BLaER1 (cell line): Measurements from ENCODE around the gene PLXDC1.

Experiments
- H3K27ac ChIP-seq: shearing (Covaris generic); formaldehyde crosslinking; 2 replicates; pipeline ENCODE4 v1.8.1; 2022
- H3K27me3 ChIP-seq: shearing (Covaris generic); formaldehyde crosslinking; 2 replicates; pipeline ENCODE4 v1.8.1; 2022
- H3K36me3 ChIP-seq: shearing (Covaris generic); formaldehyde crosslinking; 2 replicates; pipeline ENCODE4 v1.8.1; 2022
- H3K4me1 ChIP-seq: shearing (Covaris generic); formaldehyde crosslinking; 2 replicates; pipeline ENCODE4 v1.8.1; 2022
- H3K4me2 ChIP-seq: shearing (Covaris generic); formaldehyde crosslinking; 2 replicates; pipeline ENCODE4 v1.8.1; 2022
- H3K4me3 ChIP-seq: shearing (Covaris generic); formaldehyde crosslinking; 2 replicates; pipeline ENCODE4 v1.8.1; 2022
- H3K9ac ChIP-seq: shearing (Covaris generic); formaldehyde crosslinking; 2 replicates; pipeline ENCODE4 v1.8.1; 2022
- H3K9me3 ChIP-seq: shearing (Covaris generic); formaldehyde crosslinking; 2 replicates; pipeline ENCODE4 v1.8.1; 2022
- H4K20me1 ChIP-seq: shearing (Covaris generic); formaldehyde crosslinking; 2 replicates; pipeline ENCODE4 v1.8.1; 2022
- Cebpa-rat ChIP-seq: shearing (Covaris generic); IDR thresholded peaks from 2 replicates; pipeline ENCODE4 v1.8.1; 2022

Gene PLXDC1

DNA sequence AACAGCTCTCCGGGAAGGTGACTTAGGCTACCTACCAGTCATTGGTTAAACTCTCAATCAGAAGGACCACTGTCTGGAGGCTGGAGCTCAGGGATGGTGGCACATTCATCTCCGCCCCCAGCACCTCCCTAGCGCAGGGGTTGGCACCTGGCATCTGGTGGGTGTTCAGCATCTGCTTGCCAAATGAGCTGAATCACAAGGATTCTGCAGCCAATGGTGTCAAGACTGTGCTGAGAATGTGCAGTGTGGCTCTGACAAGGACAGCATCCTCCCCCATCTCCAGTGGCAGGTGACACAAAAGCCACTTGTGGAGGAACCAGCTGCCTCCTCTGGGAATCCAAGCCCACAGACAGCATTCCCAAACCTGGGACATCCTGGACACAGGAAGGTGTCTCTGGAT lies 35.2 kb downstream of the PLXDC1 start:
- H3K4me2 ChIP-seq: no peak overlapping the region
- H4K20me1 ChIP-seq: no peaks in the 10 kb centered on the region
- no peaks in the 10 kb centered on the region for H3K36me3 ChIP-seq
- H3K27me3 ChIP-seq: no peaks in the 10 kb centered on the region
- no peak overlapping the region for H3K27ac ChIP-seq
- H3K4me1 ChIP-seq: peaks cover 28% of the 10 kb centered on the region
- no peak overlapping the region for H3K4me3 ChIP-seq
- H3K9ac ChIP-seq: no peak overlapping the region
- TF ChIP-seq Cebpa-rat: no peak
- 0 out of 2 replicates have a peak, but pooled peaks cover 6% of the 10 kb centered on the region for H3K9me3 ChIP-seq

DNA sequence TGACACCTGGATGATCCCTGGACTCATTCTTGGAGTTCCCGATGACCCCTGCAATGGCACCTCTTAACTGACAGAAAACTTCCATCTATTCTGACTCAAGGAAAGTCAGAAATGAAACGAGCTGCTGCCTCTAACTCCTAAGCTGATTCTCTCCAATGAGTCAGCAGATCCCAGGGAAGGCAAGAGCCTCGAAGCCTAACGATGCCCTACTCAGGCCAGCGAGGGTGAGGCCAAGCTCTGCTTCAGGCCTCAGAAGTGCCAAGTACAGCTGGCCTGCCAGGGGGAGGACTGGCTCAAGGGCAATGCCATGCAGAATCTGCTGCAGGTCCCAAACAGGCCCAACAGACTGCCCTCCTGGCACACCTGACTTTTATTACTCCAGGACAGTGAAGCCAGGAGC lies 36.3 kb downstream of the PLXDC1 start:
- no peak for TF ChIP-seq Cebpa-rat
- 0 out of 2 replicates have a peak, but pooled peaks cover 6% of the 10 kb centered on the region for H3K9me3 ChIP-seq
- no peak overlapping the region for H3K4me3 ChIP-seq
- no peaks in the 10 kb centered on the region for H3K36me3 ChIP-seq
- H4K20me1 ChIP-seq: no peaks in the 10 kb centered on the region
- peaks cover 28% of the 10 kb centered on the region for H3K4me1 ChIP-seq
- no peaks in the 10 kb centered on the region for H3K27me3 ChIP-seq
- no peak overlapping the region for H3K4me2 ChIP-seq
- H3K9ac ChIP-seq: no peak overlapping the region
- H3K27ac ChIP-seq: no peak overlapping the region

- Histone ChIP-seq H3K9me3 (0 out of 2 replicates have a peak, but pooled peaks cover 6% of the 10 kb centered on the region), H3K4me1 (peaks cover 24% of the 10 kb centered on the region), H3K4me3 (no peak overlapping the region), H3K36me3 (no peaks in the 10 kb centered on the region), H3K27me3 (no peaks in the 10 kb centered on the region), H4K20me1 (no peaks in the 10 kb centered on the region), H3K9ac (no peak overlapping the region), H3K4me2 (no peak overlapping the region), H3K27ac (no peak overlapping the region)
- TF ChIP-seq Cebpa-rat: no peak
Measured at GRCh38 chr17:39114723-39115122, 36.7 kb downstream of the PLXDC1 start.

GRCh38 chr17:39113871-39114270 lies 37.6 kb downstream of the PLXDC1 start:
- no peak overlapping the region for H3K9ac ChIP-seq
- H3K36me3 ChIP-seq: no peaks in the 10 kb centered on the region
- no peaks in the 10 kb centered on the region for H4K20me1 ChIP-seq
- no peaks in the 10 kb centered on the region for H3K27me3 ChIP-seq
- H3K9me3 ChIP-seq: 0 out of 2 replicates have a peak, but pooled peaks cover 6% of the 10 kb centered on the region
- TF ChIP-seq Cebpa-rat: no peak
- no peak overlapping the region for H3K4me3 ChIP-seq
- no peak overlapping the region for H3K27ac ChIP-seq
- peaks cover 15% of the 10 kb centered on the region for H3K4me1 ChIP-seq
- no peak overlapping the region for H3K4me2 ChIP-seq

DNA sequence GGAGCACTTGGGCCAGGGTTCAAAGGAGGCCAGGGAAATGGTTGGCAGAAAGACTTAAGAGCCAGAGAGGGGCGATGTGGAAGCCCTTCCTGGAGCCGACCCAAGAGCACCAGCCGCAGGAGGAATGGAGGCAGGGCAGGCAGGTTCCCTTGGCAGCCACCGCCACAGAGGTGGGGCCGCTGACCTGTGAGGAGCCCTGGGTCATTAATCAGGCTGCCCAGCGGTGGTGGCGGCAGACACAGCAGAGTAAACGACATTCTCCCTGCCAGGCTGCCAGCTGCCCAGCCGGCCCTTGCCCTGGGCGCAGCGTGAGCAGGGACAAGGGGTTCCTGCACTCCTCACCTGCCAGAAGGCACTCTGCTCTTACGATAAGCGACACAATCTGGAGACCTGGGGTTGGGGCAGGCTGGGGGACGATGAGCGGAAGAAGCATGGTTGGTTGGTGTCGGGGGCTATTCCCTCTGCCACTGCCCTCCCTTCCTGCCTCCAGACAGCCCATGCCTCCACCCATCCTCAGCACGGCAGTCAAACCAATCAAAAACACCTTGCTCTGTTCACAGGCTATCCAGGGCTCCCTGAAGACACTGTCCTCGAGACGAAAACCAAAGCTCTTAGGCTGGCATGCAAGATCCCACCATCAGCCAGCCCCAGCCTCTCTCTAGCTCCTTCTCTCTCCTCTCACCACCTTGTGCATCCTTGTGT lies 40.9 kb downstream of the PLXDC1 start:
- peaks cover 15% of the 10 kb centered on the region for H3K4me1 ChIP-seq
- no peak overlapping the region for H3K4me3 ChIP-seq
- H3K27me3 ChIP-seq: no peaks in the 10 kb centered on the region
- no peaks in the 10 kb centered on the region for H3K9me3 ChIP-seq
- no peak overlapping the region for H3K9ac ChIP-seq
- no peak for TF ChIP-seq Cebpa-rat
- H3K4me2 ChIP-seq: no peak overlapping the region
- H3K27ac ChIP-seq: no peak overlapping the region
- no peaks in the 10 kb centered on the region for H3K36me3 ChIP-seq
- no peaks in the 10 kb centered on the region for H4K20me1 ChIP-seq

- no peak overlapping the region for H3K9ac ChIP-seq
- no peaks in the 10 kb centered on the region for H3K27me3 ChIP-seq
- TF ChIP-seq Cebpa-rat: no peak
- H4K20me1 ChIP-seq: no peaks in the 10 kb centered on the region
- no peak overlapping the region for H3K27ac ChIP-seq
- H3K4me1 ChIP-seq: peaks cover 31% of the 10 kb centered on the region
- no peaks in the 10 kb centered on the region for H3K36me3 ChIP-seq
- no peaks in the 10 kb centered on the region for H3K9me3 ChIP-seq
- H3K4me3 ChIP-seq: no peak overlapping the region
- no peak overlapping the region for H3K4me2 ChIP-seq
Measured at GRCh38 chr17:39108461-39109375, 42.7 kb downstream of the PLXDC1 start.

- Histone ChIP-seq H4K20me1 (no peaks in the 10 kb centered on the region), H3K4me3 (no peak overlapping the region), H3K4me1 (peaks cover 37% of the 10 kb centered on the region), H3K9ac (no peak overlapping the region), H3K27me3 (no peaks in the 10 kb centered on the region), H3K27ac (no peak overlapping the region), H3K36me3 (no peaks in the 10 kb centered on the region), H3K4me2 (no peak overlapping the region), H3K9me3 (no peaks in the 10 kb centered on the region)
- no peak for TF ChIP-seq Cebpa-rat
Measured at GRCh38 chr17:39107973-39108372, 43.5 kb downstream of the PLXDC1 start.

DNA sequence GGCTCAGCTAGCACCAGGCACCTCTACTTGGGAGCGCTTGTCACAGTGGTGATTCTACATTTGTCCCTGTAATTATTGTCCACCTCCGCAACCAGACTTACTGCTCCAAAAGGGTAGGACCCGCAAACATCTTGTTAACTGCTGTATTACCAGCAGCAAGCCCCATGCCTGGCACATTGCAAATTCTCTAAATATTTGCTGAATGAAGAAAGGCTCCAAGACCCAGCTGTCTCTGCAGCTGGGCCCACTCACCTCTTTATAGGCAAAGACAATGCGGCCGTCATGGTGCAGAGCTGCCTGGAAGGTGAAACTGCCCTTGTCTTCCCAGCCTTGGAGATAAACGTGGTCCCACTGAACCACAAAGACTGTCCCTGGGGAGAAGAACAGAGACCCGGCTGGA lies 44.3 kb downstream of the PLXDC1 start:
- H3K4me3 ChIP-seq: no peak overlapping the region
- no peak overlapping the region for H3K27ac ChIP-seq
- peaks cover 45% of the 10 kb centered on the region for H3K4me1 ChIP-seq
- no peaks in the 10 kb centered on the region for H4K20me1 ChIP-seq
- no peaks in the 10 kb centered on the region for H3K36me3 ChIP-seq
- H3K27me3 ChIP-seq: no peaks in the 10 kb centered on the region
- no peak for TF ChIP-seq Cebpa-rat
- H3K9ac ChIP-seq: no peak overlapping the region; the same call in 1 of the 2 replicates
- no peaks in the 10 kb centered on the region for H3K9me3 ChIP-seq
- H3K4me2 ChIP-seq: peak overlapping the region; percentile 45

GRCh38 chr17:39105705-39106104 lies 45.7 kb downstream of the PLXDC1 start:
- Histone ChIP-seq H3K36me3 (no peaks in the 10 kb centered on the region), H3K4me3 (no peak overlapping the region), H3K9me3 (no peaks in the 10 kb centered on the region), H3K27ac (no peak overlapping the region), H3K4me2 (no peak overlapping the region), H4K20me1 (no peaks in the 10 kb centered on the region), H3K9ac (no peak overlapping the region), H3K4me1 (peaks cover 60% of the 10 kb centered on the region), H3K27me3 (no peaks in the 10 kb centered on the region)
- no peak for TF ChIP-seq Cebpa-rat

DNA sequence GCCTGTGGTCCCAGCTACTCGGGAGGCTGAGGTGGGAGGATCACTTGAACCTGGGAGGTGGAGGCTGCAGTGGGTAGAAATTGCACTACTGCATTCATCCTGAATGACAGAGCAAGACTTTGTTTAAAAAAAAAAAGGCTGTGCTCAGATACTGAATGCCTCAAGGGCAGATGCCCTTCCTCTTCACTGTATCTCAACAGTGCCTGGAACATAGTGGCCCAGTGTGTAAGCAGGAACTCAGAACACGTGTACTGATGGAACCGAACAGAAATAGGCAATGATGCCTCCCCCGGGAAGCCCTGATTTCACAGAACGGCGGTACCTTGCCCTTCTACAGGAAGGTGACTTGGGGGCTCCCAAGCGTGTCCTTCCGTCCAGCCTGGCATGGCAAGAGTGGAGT lies 46.8 kb downstream of the PLXDC1 start:
- H3K4me2 ChIP-seq: peak overlapping the region; percentile 59
- no peaks in the 10 kb centered on the region for H3K27me3 ChIP-seq
- no peak overlapping the region for H3K4me3 ChIP-seq
- no peak for TF ChIP-seq Cebpa-rat
- H3K36me3 ChIP-seq: no peaks in the 10 kb centered on the region
- H3K27ac ChIP-seq: no peak overlapping the region
- no peak overlapping the region for H3K9ac ChIP-seq
- no peaks in the 10 kb centered on the region for H4K20me1 ChIP-seq
- no peaks in the 10 kb centered on the region for H3K9me3 ChIP-seq
- peaks cover 70% of the 10 kb centered on the region for H3K4me1 ChIP-seq
